CD4-positive, alpha-beta T cell treated with Interferon gamma for 1 hour (primary cell): ENCODE measurements around the gene FTSJ1.
"Not testable (repeated sequence)": the region's sequence is repeated elsewhere in the genome, so short reads cannot be mapped to it uniquely, and the experiment has no call there.

ENCODE experiments used
- DNase-seq: peaks from one replicate; pipeline ENCODE4 v3.0.0-alpha.2; 2020

Gene FTSJ1

GRCh38 chrX:48504261-48504660 lies 28.3 kb downstream of the FTSJ1 start:
- no peak for DNase-seq

GRCh38 chrX:48505481-48505880 lies 29.5 kb downstream of the FTSJ1 start:
- no peak for DNase-seq

- no peak for DNase-seq
These were observed 31.2 kb downstream of the FTSJ1 start for GRCh38 chrX:48507246-48507645.

- DNase-seq: peak; percentile 79
These were observed 32.6 kb downstream of the FTSJ1 start, which contains the start of gene PORCN for GRCh38 chrX:48508400-48509244. TSS of gene PORCN (plus strand) at chrX:48508992. CDS start at chrX:48509821, 829 bp downstream.

GRCh38 chrX:48509245-48509590 lies 33.2 kb downstream of the FTSJ1 start:
- DNase-seq: no peak

- no peak for DNase-seq
These were observed 33.6 kb downstream of the FTSJ1 start for GRCh38 chrX:48509619-48510018.

- no peak for DNase-seq
These were observed 35.6 kb downstream of the FTSJ1 start for GRCh38 chrX:48511560-48511959.

- DNase-seq: no peak
These were observed 36.5 kb downstream of the FTSJ1 start for GRCh38 chrX:48512371-48512935.

- DNase-seq: no peak
These were observed 37.7 kb downstream of the FTSJ1 start for GRCh38 chrX:48513670-48514069.

- no peak for DNase-seq
These were observed 38.3 kb downstream of the FTSJ1 start for GRCh38 chrX:48514126-48514806.

GRCh38 chrX:48514868-48515460 lies 39.0 kb downstream of the FTSJ1 start:
- DNase-seq: no peak

GRCh38 chrX:48515842-48516241 lies 39.8 kb downstream of the FTSJ1 start:
- DNase-seq: no peak

GRCh38 chrX:48516285-48516684 lies 40.3 kb downstream of the FTSJ1 start:
- DNase-seq: no peak

- no peak for DNase-seq
These were observed 41.0 kb downstream of the FTSJ1 start for GRCh38 chrX:48516987-48517386.

GRCh38 chrX:48519481-48519880 lies 43.5 kb downstream of the FTSJ1 start:
- DNase-seq: not testable (repeated sequence)

- peak; percentile 15 for DNase-seq
These were observed 44.5 kb downstream of the FTSJ1 start for GRCh38 chrX:48520455-48520854.

GRCh38 chrX:48520976-48521352 lies 45.0 kb downstream of the FTSJ1 start:
- no peak for DNase-seq

GRCh38 chrX:48521353-48522243 lies 45.6 kb downstream of the FTSJ1 start, which contains the start of gene EBP:
TSS of gene EBP (plus strand) at chrX:48521808. CDS start at chrX:48523772, 1,964 bp downstream.
- peak; percentile 95 for DNase-seq

GRCh38 chrX:48522291-48522690 lies 46.3 kb downstream of the FTSJ1 start:
- no peak for DNase-seq

GRCh38 chrX:48523682-48524081 lies 47.7 kb downstream of the FTSJ1 start:
- DNase-seq: no peak

GRCh38 chrX:48525853-48526252 lies 49.9 kb downstream of the FTSJ1 start:
- not testable (repeated sequence) for DNase-seq

- no peak for DNase-seq
These were observed 54.7 kb downstream of the FTSJ1 start for GRCh38 chrX:48530736-48531135.
